ENCODE data around the gene RFTN1.

DNA sequence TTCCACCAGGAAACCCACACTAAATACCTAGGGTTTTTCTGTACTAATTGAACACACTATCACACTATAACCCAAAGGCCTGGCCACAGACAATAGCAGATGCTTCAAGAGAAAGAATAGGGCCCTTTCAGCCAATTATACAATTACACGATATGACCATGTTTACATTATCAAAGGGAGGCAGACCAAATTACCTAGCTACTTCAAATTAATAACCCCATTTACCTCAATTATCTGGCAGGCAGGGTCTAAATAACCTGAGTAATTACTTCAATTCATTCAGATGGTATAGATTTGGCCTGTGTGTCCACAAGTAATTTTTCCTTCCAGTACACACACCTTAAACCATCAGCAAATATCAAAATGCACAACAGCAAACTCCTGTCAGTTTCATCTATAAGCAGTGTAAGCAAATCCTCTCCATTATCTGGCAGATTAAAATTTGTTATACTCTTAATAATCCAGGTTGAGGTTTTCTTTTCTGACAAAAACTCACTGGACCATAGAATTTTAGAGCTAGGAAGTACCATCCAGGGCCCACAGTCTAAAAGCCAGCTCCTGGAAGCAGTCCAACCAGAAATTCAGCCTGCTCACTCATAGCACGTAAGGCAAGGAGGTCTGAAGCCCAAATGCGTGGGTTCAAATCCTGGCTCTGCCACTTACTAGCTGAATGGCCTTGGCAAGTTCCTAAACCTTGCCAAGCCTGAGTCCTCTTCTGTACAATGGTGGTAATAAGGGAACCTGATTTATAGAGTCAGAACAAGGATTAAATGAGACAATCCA lies 51.8 kb downstream of the RFTN1 start:
- TF ChIP-seq EZH2 (IDR thresholded peaks at IDR 0.05) (no peak), POLR2AphosphoS5 (IDR thresholded peaks at IDR 0.05; ENCODE audit: borderline replicate concordance, low read depth, low read length) (no peak)
